HG03432 (cell line): Measurements from ENCODE around the gene PSD.

Experiments used
- ATAC-seq: cut with Tn5 transposase; IDR thresholded peaks from one replicate; pipeline ENCODE4 v1.9.1; 2021; ENCODE audit warnings: mild to moderate bottlenecking, moderate library complexity; ENCODE audit not compliant: unreplicated experiment

Gene PSD

GRCh38 chr10:102421507-102421756 is 2.8 kb upstream of the PSD start:
- peak; percentile 5 for ATAC-seq

- ATAC-seq = peak; percentile 73
Observed at GRCh38 chr10:102420714-102421506, 2.3 kb upstream of the PSD start, which contains the start of gene FBXL15. Gene FBXL15 (plus strand): TSS chr10:102420836. CDS start chr10:102421130, 294 bp downstream.

GRCh38 chr10:102420181-102420713 is 1.7 kb upstream of the PSD start:
- no peak for ATAC-seq

GRCh38 chr10:102419269-102420180 is 940 bp upstream of the PSD start:
- no peak for ATAC-seq

- no peak for ATAC-seq
Observed at GRCh38 chr10:102416695-102417094, 1.9 kb downstream of the PSD start.

- ATAC-seq = no peak
Observed at GRCh38 chr10:102416283-102416682, 2.3 kb downstream of the PSD start.

GRCh38 chr10:102414749-102415148 is 3.8 kb downstream of the PSD start:
- no peak for ATAC-seq

GRCh38 chr10:102413806-102414561 is 4.6 kb downstream of the PSD start:
- ATAC-seq = no peak

- ATAC-seq = no peak
Observed at GRCh38 chr10:102413053-102413705, 5.4 kb downstream of the PSD start.

- ATAC-seq = no peak
Observed at GRCh38 chr10:102412293-102412692, 6.3 kb downstream of the PSD start.

GRCh38 chr10:102411341-102412255 is 7.0 kb downstream of the PSD start:
- ATAC-seq = no peak

GRCh38 chr10:102410429-102411073 is 8.0 kb downstream of the PSD start:
- ATAC-seq = no peak

- ATAC-seq = no peak
Observed at GRCh38 chr10:102409604-102410428, 8.8 kb downstream of the PSD start.

- peak; percentile 44 for ATAC-seq
Observed at GRCh38 chr10:102408728-102409603, 9.6 kb downstream of the PSD start.

- ATAC-seq = no peak
Observed at GRCh38 chr10:102408131-102408727, 10.4 kb downstream of the PSD start.

GRCh38 chr10:102407425-102408130 is 11.0 kb downstream of the PSD start:
- ATAC-seq = no peak
